Skeletal muscle satellite cell (primary cell): ENCODE data around the gene P2RY6.

Source experiments
- H3K27me3 ChIP-seq: 2 replicates; pipeline ENCODE4 v1.7.0; 2013; ENCODE audit warnings: low read length; ENCODE audit not compliant: control insufficient read depth, insufficient read depth
- H3K36me3 ChIP-seq: 2 replicates; pipeline ENCODE4 v1.7.0; 2013; ENCODE audit warnings: mild to moderate bottlenecking, control low read depth, low read length; ENCODE audit not compliant: insufficient read depth
- H3K4me1 ChIP-seq: 2 replicates; pipeline ENCODE4 v1.7.0; 2013; ENCODE audit warnings: low read length; ENCODE audit not compliant: control insufficient read depth, insufficient read depth
- H3K4me2 ChIP-seq: 2 replicates; pipeline ENCODE4 v1.7.0; 2013; ENCODE audit warnings: mild to moderate bottlenecking, low read length
- H3K4me3 ChIP-seq: 2 replicates; pipeline ENCODE4 v1.7.0; 2013; ENCODE audit warnings: low read length
- H3K9ac ChIP-seq: 2 replicates; pipeline ENCODE4 v1.7.0; 2013; ENCODE audit warnings: mild to moderate bottlenecking, low read depth, low read length, moderate library complexity
- H3K9me3 ChIP-seq: replicated peaks from 2 replicates; pipeline ENCODE4 v1.7.0; 2013; ENCODE audit warnings: mild to moderate bottlenecking, control low read depth, low read length

Gene P2RY6

GRCh38 chr11:73315293-73316020 lies 43.3 kb downstream of the P2RY6 start:
- peaks cover 54% of the 10 kb centered on the region for H3K4me1 ChIP-seq
- no peaks in the 10 kb centered on the region for H3K27me3 ChIP-seq
- peak overlapping the region; percentile 99 for H3K4me2 ChIP-seq
- peak overlapping the region; percentile 18 for H3K9ac ChIP-seq
- peaks cover 33% of the 10 kb centered on the region for H3K36me3 ChIP-seq
- no peaks in the 10 kb centered on the region for H3K9me3 ChIP-seq
- no peak overlapping the region for H3K4me3 ChIP-seq

- Histone ChIP-seq H3K9me3 (no peaks in the 10 kb centered on the region), H3K4me2 (no peak overlapping the region), H3K4me3 (no peak overlapping the region), H3K36me3 (peaks cover 25% of the 10 kb centered on the region), H3K9ac (no peak overlapping the region), H3K27me3 (no peaks in the 10 kb centered on the region), H3K4me1 (peaks cover 54% of the 10 kb centered on the region)
These were observed 44.3 kb downstream of the P2RY6 start for GRCh38 chr11:73316422-73316821.

- H3K27me3 ChIP-seq = no peaks in the 10 kb centered on the region
- no peaks in the 10 kb centered on the region for H3K9me3 ChIP-seq
These were observed 45.2 kb downstream of the P2RY6 start for GRCh38 chr11:73317373-73317772.

GRCh38 chr11:73317803-73318202 lies 45.7 kb downstream of the P2RY6 start:
- no peaks in the 10 kb centered on the region for H3K27me3 ChIP-seq
- no peak overlapping the region for H3K9ac ChIP-seq
- H3K36me3 ChIP-seq = peaks cover 20% of the 10 kb centered on the region
- no peak overlapping the region for H3K4me3 ChIP-seq
- peaks cover 54% of the 10 kb centered on the region for H3K4me1 ChIP-seq
- H3K9me3 ChIP-seq = no peaks in the 10 kb centered on the region
- H3K4me2 ChIP-seq = no peak overlapping the region

More at GRCh38 chr11:73317373-73317772, 45.2 kb downstream of the P2RY6 start:
- Histone ChIP-seq H3K4me3 (no peak overlapping the region), H3K36me3 (peaks cover 20% of the 10 kb centered on the region), H3K4me2 (no peak overlapping the region), H3K9ac (no peak overlapping the region), H3K4me1 (peaks cover 54% of the 10 kb centered on the region)

- Histone ChIP-seq H3K9ac (no peak overlapping the region), H3K27me3 (no peaks in the 10 kb centered on the region), H3K36me3 (peaks cover 20% of the 10 kb centered on the region), H3K4me3 (no peak overlapping the region), H3K4me1 (peaks cover 54% of the 10 kb centered on the region), H3K4me2 (no peak overlapping the region), H3K9me3 (no peaks in the 10 kb centered on the region)
These were observed 46.4 kb downstream of the P2RY6 start for GRCh38 chr11:73318501-73319011.

- H3K27me3 ChIP-seq = no peaks in the 10 kb centered on the region
- no peak overlapping the region for H3K4me3 ChIP-seq
- H3K4me2 ChIP-seq = peak overlapping the region; percentile 51
- no peaks in the 10 kb centered on the region for H3K9me3 ChIP-seq
- H3K4me1 ChIP-seq = peaks cover 55% of the 10 kb centered on the region
- H3K36me3 ChIP-seq = peaks cover 18% of the 10 kb centered on the region
- H3K9ac ChIP-seq = peak overlapping the region; percentile 58
These were observed 48.8 kb downstream of the P2RY6 start for GRCh38 chr11:73320763-73321603.

- peaks cover 55% of the 10 kb centered on the region for H3K4me1 ChIP-seq
These were observed 49.7 kb downstream of the P2RY6 start for GRCh38 chr11:73321604-73322381.

GRCh38 chr11:73322382-73323306 lies 50.5 kb downstream of the P2RY6 start:
- H3K36me3 ChIP-seq = peaks cover 22% of the 10 kb centered on the region
- no peaks in the 10 kb centered on the region for H3K27me3 ChIP-seq
- H3K9ac ChIP-seq = peak overlapping the region; percentile 58
- no peak overlapping the region for H3K4me3 ChIP-seq
- H3K4me2 ChIP-seq = peak overlapping the region; percentile 60
- no peaks in the 10 kb centered on the region for H3K9me3 ChIP-seq
- peaks cover 60% of the 10 kb centered on the region for H3K4me1 ChIP-seq

More at GRCh38 chr11:73321604-73322381, 49.7 kb downstream of the P2RY6 start:
- peak overlapping the region; percentile 58 for H3K9ac ChIP-seq
- peak overlapping the region; percentile 51 for H3K4me2 ChIP-seq
- peaks cover 17% of the 10 kb centered on the region for H3K36me3 ChIP-seq
- no peak overlapping the region for H3K4me3 ChIP-seq
- H3K27me3 ChIP-seq = no peaks in the 10 kb centered on the region
- H3K9me3 ChIP-seq = no peaks in the 10 kb centered on the region

GRCh38 chr11:73323464-73323863 lies 51.3 kb downstream of the P2RY6 start:
- Histone ChIP-seq H3K36me3 (peaks cover 22% of the 10 kb centered on the region), H3K4me2 (peak overlapping the region; percentile 60), H3K4me1 (peaks cover 61% of the 10 kb centered on the region), H3K9me3 (no peaks in the 10 kb centered on the region), H3K4me3 (peak overlapping the region; percentile 50), H3K9ac (peak overlapping the region; percentile 58), H3K27me3 (no peaks in the 10 kb centered on the region)

GRCh38 chr11:73324116-73324515 lies 52.0 kb downstream of the P2RY6 start:
- Histone ChIP-seq H3K27me3 (no peaks in the 10 kb centered on the region), H3K4me3 (peak overlapping the region; percentile 50), H3K4me1 (peaks cover 61% of the 10 kb centered on the region), H3K36me3 (peaks cover 22% of the 10 kb centered on the region), H3K4me2 (peak overlapping the region; percentile 60), H3K9me3 (no peaks in the 10 kb centered on the region), H3K9ac (peak overlapping the region; percentile 58)
